Activated T-helper 9 cell treated with anti-CD3 and anti-CD28 coated beads, Interleukin-2, amount 50 U/mL, for 16 hours (primary cell): Measurements from ENCODE around the gene SYNDIG1L.
"Not testable (repeated sequence)": the region's sequence is repeated elsewhere in the genome, so short reads cannot be mapped to it uniquely, and the experiment has no call there.

Source experiments
- DNase-seq: peaks from one replicate; pipeline ENCODE4 v3.0.0-alpha.2; 2020; ENCODE audit warnings: low read depth

Gene SYNDIG1L

DNA sequence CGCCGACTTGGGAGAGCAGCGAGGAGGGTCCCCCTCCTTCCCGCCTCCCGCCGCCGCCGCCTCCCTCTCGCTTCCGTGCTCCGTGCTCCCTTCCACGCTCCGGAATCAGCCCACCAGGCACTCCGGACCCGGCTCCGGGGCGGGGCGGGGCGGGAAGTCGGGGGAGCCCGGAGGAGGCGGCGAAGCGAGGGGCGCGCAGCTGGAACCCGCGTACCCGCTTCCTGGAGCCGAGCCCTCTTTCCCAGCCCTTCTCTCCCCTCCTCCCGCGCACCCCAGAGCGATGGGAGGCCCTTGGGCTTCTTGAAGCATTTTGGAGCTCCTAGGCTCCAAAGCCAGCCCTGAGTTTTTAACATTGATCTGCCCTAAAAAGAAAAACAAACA lies at the start of gene SYNDIG1L:
TSS of gene SYNDIG1L (minus strand) at position 9 of the 381 bp plus-strand sequence. CDS start 16,466 bp downstream, outside the sequence.
- no peak for DNase-seq

DNA sequence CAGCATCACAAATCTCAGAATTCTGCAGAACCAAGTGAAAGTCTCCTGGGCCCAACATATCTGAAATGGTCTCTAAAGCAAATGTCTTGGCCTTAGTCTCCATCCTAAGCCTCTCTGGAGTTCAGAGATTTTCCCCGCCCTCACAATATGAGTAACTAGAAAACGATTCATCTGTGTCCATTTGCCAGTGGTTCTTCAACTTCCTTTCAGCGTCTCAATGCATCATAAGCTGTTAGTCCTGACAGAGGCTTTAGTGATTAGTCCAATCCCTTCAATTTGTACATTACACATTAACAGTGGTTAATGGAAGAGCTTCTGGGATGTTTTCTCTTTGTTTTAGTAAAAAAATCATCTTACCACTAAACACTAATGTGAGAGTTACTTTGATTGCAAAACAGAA lies 49.7 kb upstream of the SYNDIG1L start:
- no peak for DNase-seq

DNA sequence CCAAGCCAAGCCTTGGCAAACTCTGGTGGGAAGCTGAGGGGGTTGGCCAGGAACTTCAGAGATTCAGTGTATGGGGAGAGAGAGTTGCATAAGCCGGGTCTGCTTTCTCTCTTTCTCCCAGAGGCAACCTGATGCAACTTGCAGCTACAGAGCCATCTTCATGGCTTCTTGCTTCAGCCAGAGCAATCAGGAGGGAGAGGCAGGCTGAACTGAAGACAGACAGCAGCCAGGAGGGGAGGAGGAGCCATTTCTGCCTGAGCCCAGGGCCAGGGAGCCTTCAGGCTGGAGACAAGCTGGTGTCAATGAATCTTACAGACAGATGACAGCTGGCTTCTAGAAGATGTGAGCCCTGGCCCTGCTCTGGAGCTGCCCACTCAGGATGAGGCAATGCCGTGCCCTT lies 48.4 kb upstream of the SYNDIG1L start:
- DNase-seq, result no peak

DNA sequence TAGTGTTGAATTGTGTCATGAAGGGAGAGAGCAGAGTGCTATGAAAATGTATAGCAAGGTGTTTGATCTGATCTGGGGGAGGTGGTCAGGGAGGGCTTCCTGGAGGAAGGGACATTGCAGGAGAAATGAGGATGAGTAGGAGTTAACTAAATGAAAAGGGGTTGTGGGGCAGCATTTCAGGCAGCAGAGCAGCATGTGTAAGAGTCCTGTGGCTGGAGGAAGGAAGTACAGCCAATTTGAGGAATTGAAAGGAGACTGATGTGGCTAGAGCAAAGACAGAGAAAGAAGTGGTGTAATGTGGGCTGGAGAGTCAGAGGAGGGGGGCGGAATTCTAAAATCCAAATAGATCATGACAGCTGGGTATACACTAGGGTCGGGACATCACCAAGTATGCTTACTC lies 46.6 kb upstream of the SYNDIG1L start:
- no peak for DNase-seq

DNA sequence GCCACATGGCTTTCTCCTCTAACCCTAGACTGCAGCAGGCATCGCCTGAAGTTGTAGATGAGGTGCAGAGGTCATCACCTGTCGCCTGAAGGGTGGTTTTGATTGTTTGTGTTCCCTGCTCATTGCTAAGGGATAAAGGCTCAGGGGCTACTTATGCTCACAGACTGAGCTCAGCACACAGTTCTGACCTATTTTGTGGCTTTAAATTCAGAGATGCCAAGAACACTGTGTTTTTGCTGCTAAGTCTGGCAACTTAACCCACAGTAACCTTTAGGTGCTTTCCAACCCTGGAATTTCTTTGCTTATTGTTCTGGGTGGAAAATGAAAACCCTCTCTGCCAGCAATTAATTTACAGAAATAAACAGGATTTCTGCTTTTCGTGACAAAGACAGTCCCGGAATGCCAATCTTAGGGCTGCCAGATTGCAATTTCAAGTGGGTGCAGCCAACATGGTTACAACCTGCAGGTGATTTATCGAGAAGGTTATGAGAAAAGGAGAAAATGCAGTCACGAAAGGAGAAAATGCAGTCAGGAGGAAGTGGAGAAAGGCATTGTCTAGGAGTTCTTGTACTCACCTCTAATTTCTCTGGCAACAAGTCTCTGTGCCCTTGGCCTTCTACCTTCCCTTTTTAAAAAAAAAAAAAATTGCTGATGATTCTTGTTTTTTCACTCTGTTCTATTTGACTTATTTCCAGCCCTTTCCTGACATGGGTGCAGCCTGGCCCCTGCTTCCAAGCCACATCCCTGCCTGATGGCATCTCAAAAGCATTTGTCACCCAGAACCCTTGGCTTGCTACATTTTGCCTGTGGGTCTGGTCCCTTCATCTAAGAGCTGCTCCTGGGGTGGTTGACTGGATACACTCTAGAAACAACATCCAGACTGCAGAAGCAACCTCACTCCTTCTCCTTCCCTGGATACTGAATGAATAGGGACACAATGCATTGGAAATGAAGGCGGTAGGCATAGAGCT lies 43.8 kb upstream of the SYNDIG1L start:
- DNase-seq, result no peak

DNA sequence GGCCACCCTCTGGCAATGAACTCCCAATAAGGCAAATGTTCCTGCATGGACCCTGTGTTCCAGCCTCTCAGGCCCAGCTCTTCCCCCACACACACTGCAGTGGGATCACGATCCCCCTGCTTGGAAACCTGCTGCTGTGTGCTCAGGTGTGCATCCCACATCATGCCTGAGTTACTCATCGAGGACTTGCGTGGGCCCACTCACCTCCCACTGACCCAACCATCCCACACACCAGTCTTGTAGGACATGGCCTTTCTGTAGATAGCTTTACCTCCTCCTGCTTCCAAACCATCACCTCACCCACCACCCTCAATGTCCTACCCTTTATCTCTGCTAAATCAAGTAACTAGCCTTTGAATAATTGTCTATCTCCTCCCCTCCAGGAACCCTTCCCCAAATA lies 42.5 kb upstream of the SYNDIG1L start:
- DNase-seq, result no peak

DNA sequence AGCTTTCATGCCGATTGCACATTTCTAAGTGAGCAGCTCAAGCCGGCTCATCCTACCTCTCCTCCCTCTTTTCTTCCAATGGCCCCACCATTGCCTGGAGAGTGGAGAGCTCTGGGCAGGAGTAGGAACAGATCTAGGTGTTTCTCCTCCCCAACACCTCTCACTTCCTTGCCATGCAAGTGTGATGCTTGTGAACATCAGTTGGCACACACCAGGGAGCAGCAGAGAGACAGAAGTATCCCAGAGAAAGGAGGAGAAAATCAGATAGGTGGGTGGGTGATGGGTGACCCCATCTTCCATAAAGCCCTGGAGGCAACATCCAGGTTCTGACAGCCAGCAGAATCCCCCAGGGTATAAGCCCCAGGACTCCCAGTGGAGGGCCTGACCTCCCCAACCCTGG lies 39.3 kb upstream of the SYNDIG1L start:
- DNase-seq, result no peak

DNA sequence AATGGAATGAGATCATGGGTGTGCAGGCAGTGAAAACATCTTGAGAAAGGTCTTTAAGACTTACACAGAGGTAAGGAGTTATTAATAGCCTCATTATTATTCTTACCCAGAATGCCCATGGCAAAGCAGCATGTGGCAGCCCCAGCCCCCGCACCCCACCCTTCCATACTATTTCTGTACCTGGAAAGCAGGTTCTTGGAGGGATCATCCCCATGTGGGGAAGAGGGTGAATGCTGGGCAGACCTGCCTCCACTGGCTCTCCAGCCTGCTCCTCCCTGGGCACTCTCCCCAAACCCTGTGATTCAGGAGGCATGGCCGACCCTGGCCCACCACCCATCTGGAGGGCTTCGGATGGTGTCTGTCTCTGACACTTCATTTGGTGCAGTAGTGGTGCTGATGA lies 38.8 kb upstream of the SYNDIG1L start:
- no peak for DNase-seq

DNA sequence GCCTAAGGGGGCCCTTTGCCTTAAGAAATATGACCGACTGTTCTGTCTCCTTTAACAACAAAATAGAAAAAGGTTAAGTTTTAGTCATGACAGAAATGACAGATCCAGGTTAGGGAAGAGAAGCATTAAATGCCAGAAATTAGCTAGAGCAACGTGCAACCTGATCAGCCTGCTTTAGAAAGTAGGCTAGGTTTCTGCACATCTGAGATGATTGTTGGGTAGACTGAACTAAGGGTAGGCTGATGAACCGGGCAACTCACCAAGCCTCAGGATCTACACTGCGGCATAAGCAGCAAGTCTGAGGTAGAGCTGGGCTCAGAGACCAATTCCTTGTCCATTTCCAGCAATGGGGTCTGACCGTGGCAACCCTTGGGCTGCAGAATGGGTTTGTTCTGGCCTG lies 37.7 kb upstream of the SYNDIG1L start:
- DNase-seq, result no peak

DNA sequence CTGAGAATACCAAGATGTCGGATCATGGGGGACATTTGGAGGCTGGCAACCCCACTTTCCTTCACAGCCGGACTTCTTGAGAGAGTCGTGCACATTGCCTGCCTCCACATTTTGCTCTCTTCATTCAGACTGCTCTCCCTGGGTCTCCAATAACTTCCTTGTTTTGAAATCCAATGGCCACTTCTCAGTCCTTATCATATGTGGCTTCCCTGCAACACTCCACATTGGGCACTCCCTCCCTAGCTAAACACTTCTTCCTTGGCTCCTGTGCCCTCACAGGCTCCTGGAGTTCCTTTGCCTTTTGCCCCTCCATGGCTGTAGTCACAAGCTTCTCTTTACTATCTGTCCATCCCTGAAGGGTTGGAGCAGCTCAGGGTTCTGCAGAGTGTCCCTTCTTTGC lies 37.0 kb upstream of the SYNDIG1L start:
- DNase-seq, result no peak

DNA sequence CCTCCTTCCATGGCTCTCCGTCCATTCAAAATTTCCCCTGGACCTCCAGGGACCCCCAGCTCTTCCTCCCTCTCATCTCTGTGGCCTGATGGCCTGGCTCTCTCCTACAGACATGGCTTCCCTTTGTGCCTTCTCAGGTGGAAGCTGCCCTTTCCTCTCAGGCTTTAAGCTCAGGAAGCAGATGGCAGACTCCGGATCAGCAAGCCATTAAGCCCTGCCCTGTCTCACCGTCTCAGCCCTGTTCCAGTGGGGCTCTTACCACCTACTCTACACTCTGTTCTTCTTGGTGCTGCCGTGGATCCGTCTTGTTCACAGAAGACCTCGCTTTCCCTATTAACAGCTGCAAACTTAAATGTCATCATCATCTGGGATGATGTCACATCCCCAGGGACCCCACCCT lies 34.0 kb upstream of the SYNDIG1L start:
- DNase-seq, result no peak

DNA sequence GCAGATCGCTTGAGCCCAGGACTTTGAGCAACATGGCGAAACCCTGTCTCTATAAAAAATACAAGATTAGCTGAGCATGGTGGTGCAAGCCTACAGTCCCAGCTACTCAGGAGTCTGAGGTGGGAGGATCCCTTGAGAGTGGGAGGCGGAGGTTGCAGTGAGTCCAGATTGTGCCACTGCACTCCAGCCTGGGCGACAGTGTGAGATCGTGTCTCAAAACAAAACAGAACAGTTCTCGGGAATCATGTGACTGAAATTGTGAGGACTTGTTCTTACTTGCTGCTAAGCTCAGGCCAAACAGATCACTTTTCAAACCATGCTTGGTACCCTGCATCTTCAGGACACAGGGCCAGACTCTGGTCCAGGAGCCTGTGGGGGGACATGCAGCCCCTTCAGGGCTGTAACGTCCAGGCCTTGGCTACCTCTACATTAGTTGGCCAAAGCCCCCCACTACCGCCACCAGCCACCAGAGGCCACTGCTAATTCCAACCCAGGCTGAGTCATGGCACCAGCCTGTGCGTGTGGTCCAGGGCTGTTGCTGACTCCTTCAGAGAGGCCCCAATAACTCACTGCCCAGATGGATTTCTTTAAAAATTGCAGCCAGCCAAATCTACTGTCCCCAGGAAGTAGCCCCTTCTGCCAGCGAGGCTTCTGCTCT lies 33.4 kb upstream of the SYNDIG1L start:
- no peak for DNase-seq

DNA sequence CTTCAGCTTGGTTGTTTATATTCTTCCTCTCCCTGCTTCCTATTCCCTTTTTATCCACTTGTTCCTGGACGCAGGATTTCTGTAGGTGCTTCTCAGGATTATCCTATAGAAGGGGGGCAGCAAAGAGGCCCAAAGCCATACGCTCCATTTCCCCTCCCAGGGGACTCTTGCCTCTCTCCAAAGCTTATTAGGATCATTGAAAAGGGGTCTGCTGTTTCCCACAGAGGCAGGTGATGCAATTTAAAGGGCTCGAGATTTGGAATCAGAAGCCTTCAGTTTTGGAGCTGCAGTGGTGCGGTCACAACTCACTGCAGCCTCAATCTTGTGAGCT lies 31.5 kb upstream of the SYNDIG1L start:
- DNase-seq, result no peak

DNA sequence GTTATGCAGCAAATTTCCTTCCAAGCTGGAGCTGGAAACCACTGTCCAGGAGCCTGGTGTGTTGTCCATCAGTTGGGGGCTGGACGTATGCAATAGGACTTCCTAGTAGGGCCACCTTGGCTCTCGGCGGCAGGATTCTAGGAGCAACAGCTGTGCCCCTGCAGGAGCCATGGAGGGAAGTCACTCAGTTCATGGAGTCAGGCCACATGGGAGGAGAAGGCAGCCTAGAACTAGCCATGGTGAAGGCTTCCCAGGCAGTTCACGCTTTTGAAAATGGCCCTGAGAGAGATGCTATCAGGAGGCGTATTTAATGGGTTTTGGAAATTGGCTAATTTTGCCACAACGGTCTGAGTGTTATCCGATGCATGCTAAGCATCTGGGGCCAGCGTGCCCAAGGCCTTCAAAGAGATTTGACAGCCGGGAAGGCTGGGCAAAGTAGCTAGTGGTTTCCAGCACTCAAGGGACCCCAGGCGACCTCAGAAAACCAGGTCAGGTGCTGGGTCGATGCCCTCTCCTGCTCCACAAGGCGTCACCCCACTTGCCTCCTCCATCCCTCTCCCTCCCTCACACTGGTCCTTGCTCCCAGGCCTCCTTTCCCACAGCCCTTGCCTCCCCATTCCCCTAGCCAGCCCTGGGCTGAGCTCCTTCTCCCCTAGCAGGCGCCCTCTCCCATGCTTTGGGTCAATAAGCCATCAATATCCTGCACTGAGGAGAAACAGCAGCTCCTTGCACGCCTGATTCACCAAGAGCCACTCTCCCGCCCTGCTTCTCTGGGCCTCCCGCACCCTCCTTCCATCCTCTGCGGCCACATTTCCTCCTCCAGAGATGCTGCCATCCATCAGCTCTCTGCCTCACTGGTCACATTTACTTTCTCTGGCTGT lies 30.9 kb upstream of the SYNDIG1L start:
- DNase-seq, result no peak

DNA sequence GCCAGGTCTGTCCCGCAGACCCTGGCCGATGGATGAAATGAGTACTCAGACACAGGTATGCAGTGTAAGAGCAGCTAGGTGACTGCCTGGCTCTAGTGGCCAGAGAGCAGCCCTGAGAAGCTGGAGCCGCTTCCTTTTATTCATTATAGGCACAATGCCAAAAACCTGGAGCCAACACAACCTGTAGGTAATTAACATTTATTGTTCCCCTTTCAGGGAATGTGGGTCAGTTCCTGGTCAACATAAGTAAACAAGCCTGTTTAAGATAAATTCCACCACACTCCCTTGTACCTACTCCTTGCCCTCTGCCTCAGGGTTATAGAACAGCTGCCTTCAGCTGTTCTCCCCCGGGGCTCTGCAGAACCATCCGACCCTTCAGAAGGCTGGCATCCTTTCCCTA lies 28.4 kb upstream of the SYNDIG1L start:
- DNase-seq, result not testable (repeated sequence)

DNA sequence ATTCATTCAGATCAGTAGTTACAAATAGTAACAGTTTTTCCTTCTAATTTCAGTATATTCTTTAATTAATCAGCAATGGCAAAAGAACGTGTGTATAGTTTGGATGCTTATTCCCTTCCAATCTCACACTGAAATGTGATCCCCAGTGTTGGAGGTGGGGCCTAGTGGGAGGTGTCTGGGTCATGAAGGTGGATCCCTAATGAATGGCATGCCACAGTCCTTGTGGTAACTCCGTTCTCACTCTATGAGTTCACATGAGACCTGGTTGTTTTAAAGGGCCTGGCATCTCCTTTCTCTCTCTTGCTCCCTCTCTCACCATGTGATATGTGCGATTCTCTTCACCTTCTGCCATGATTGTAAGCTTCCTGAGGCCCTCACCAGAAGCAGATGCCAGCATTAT lies 18.9 kb upstream of the SYNDIG1L start:
- no peak for DNase-seq

DNA sequence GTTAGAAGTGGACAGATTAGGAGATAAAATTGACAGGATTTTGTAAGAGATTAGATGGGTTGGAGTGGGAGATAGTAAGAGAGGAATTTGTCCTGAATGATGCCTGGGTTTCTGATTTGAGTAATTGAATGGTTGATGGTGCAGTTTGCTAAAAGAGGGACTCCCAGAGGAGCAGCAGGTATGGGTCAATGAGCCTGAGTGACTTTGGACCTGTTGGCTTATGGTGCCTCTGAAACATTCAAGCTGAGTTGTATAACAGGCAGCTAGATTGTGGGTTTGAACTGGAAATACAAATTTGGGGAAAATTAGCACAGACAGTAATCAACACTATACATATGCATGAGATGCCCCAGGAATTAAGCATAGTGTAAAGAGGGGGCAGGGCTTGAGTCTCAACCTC lies 16.7 kb upstream of the SYNDIG1L start:
- no peak for DNase-seq

DNA sequence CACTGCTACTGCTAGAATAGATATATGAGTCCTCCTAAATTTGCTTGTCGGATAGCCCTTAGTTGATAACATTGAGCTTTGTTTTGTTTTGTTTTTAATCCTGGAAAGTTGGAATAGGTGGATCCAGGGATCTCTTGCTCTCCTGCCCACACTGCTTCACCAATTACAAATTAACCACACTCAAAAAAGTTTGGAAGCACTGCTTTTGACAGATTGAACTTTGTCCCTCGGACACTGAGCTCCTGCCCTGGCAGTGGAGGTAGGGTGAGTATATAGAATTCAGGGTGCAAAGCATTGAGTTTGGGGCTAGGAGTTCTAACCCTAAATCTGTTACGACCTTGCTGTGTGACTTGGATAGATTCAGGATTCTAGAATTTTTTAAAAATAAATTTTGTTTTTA lies 15.1 kb upstream of the SYNDIG1L start:
- DNase-seq, result no peak

DNA sequence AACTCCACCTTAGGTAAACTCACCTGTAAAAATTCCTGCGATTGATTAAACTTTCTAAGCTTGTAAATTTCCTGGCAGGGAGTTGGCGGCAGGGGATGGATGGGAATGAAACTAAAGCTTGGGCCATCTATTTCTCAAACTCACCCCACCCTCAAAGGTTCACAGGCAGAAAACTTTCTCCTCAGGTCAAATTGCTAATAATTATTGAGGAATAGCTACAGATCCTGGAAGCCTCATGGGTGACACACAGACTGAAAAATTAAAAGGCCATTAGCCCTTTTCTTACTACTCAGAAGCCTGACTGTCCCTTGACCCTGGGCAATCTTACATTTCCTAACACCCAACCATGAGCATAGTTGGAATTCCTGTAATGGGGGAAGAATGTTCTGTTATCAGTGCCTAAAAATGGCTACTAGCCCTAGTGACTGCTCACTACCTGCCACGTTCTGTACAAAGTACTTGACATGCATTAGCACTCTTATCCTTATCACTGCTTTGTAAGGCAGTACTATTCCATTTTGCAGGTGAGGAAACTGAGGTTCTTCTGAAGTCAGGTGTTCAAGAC lies 12.4 kb upstream of the SYNDIG1L start:
- no peak for DNase-seq

DNA sequence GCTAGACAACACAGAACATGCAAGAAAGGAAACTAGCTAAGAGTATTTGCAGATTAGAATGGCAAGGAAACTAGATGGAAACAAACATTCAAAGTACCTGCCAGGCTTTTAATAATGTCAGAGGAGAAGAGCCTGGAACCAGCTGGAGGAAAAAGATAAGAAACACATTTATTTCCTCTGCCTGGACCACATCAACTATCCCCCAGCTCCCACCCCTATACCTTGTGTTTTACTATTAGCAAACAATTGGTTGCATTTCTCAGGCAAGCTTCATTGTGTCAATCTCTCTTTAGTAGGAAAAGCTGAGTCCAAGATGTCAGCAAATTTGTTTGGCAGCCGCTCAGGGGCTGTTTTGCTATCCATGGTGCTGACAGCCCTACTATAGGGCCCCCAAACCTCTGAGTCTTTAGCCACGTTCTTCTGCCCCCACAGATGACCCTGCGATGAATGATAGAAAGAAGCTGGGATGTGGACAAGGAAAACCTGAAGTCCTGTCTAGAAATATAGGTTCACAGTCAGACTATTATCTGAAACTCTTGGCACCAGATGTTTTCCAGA lies 11.6 kb upstream of the SYNDIG1L start:
- DNase-seq, result no peak

DNA sequence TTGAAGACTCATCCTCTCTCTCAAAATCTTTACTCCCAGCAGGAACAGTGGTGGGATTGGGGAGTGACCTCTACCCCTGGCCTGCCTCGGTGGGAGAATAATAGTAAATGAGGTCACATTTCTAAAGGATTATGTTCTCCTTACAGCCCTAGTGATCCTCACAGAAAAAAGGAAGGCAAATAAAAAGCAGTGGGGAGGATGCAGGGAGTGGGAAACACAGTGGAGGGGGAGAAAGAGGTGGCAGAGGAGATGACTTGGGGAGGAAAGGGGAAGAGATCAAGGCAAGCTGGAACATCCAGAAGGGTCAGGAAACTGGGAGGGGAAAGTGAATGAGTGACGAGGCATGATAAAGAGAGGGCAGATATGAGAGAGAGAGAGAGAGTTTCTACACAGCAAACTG lies 8.3 kb upstream of the SYNDIG1L start:
- no peak for DNase-seq

DNA sequence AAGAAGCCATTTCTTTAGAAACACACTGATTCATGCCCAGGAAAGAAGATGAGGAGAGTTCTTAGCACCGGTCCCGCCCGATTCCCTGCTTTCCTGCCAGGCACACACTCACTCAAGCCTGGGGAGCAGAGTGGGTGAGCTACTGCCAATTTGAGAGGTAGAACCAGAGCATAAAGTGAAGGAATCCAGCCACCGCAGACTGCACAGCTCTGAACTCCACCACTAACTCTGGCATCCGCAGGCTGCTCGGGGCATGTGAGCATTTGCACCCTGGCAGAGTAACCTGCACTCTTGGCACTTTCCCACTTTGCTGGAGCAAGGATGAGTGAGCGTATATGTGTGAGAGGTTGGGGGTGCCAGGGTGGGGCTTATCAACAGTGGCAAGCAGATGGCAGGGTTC lies 4.0 kb upstream of the SYNDIG1L start:
- DNase-seq, result no peak
